H1 (cell line): ENCODE measurements around the gene FDXACB1. TPM values are rescaled to one million over a fixed set of nuclear protein-coding genes. Genes with fewer than 3 reads are reported as not detected.

Experiments used
- CTCF ChIA-PET: fragments of 300-600 bp; sonication (Branson Sonifier 250); formaldehyde crosslinking; loops from one replicate; lab custom pipeline; 2021; ENCODE audit not compliant: partially characterized antibody; lab: Charles Lee
- POLR2A ChIA-PET: fragments of 300-600 bp; sonication (Branson Sonifier 250); formaldehyde crosslinking; loops from one replicate; lab custom pipeline; 2021; ENCODE audit warnings: inconsistent platforms; ENCODE audit not compliant: partially characterized antibody; lab: Charles Lee
- DNase-seq, 2 experiments: peaks; one replicate each; pipeline versions ENCODE4 v3.0.0 to v3.0.0-alpha.2; 2010 to 2022; ENCODE audit warnings: low spot score in 2 of 2, low read depth in 1 of 2, mixed read lengths in 1 of 2
- FAIRE-seq: peaks from 2 replicates; lab custom pipeline; 2011; peaks lifted over from hg19 to GRCh38; lab: Jason Lieb, UNC
- H2AFZ ChIP-seq: 2 replicates; pipeline ENCODE4 v1.8.1; 2012; ENCODE audit warnings: low read length, inconsistent platforms
- H2AK5ac ChIP-seq: 2 replicates; pipeline ENCODE4 v1.6.1; 2013; ENCODE audit warnings: low read depth, low read length
- H2BK120ac ChIP-seq: replicated peaks from 2 replicates; pipeline ENCODE3; 2013; ENCODE audit warnings: low read depth, low read length, inconsistent platforms
- H2BK12ac ChIP-seq: 2 replicates; pipeline ENCODE4 v1.6.1; 2013; ENCODE audit warnings: low read depth, low read length
- H2BK15ac ChIP-seq: 2 replicates; pipeline ENCODE4 v1.6.1; 2013; ENCODE audit warnings: low read length
- H2BK20ac ChIP-seq: 2 replicates; pipeline ENCODE4 v1.6.1; 2013; ENCODE audit warnings: low read length
- H2BK5ac ChIP-seq: 2 replicates; pipeline ENCODE4 v1.6.1; 2013; ENCODE audit warnings: low read depth, low read length
- H3K14ac ChIP-seq: 2 replicates; pipeline ENCODE4 v1.6.1; 2013; ENCODE audit warnings: inconsistent platforms; ENCODE audit not compliant: insufficient read length
- H3K18ac ChIP-seq: 2 replicates; pipeline ENCODE4 v1.6.1; 2013; ENCODE audit warnings: low read length; ENCODE audit errors: extremely low read depth
- H3K23ac ChIP-seq: 2 replicates; pipeline ENCODE4 v1.6.1; 2013; ENCODE audit warnings: inconsistent platforms; ENCODE audit not compliant: insufficient read length
- H3K23me2 ChIP-seq: 2 replicates; pipeline ENCODE4 v1.6.1; 2013; ENCODE audit warnings: low read depth, low read length
- H3K27ac ChIP-seq: 2 replicates; pipeline ENCODE4 v1.6.1; 2011; ENCODE audit warnings: low read depth, low read length, inconsistent platforms
- H3K27me3 ChIP-seq, 4 experiments: replicated peaks in 1 of 4; 1 replicate in 1 of 4; 2 replicates in 3 of 4; pipeline versions ENCODE4 v1.6.1 to v1.8.1; 2011 to 2013; ENCODE audit warnings: low read length in 3 of 4, mild to moderate bottlenecking in 3 of 4, inconsistent platforms in 2 of 4, mixed read lengths in 2 of 4, moderate library complexity in 1 of 4; ENCODE audit not compliant: control insufficient read depth in 3 of 4, insufficient read depth in 3 of 4; ENCODE audit errors: extremely low read depth in 1 of 4
- H3K36me3 ChIP-seq, 4 experiments: 2 replicates each; pipeline versions ENCODE4 v1.6.1 to v1.8.1; 2011 to 2013; ENCODE audit warnings: mild to moderate bottlenecking in 4 of 4, low read length in 3 of 4, moderate library complexity in 2 of 4, control low read depth in 1 of 4, inconsistent platforms in 1 of 4; ENCODE audit not compliant: insufficient read depth in 4 of 4, control insufficient read depth in 2 of 4
- H3K4ac ChIP-seq: replicated peaks from 2 replicates; pipeline ENCODE3; 2013; ENCODE audit warnings: low read length, low read depth, mixed read lengths, inconsistent platforms; ENCODE audit not compliant: insufficient read length
- H3K4me1 ChIP-seq, 4 experiments: replicated peaks in 1 of 4; 1 replicate in 1 of 4; 2 replicates in 3 of 4; pipeline versions ENCODE4 v1.6.1 to v1.8.1; 2011 to 2013; ENCODE audit warnings: low read length in 3 of 4, inconsistent platforms in 2 of 4, mixed read lengths in 1 of 4; ENCODE audit not compliant: insufficient read depth in 4 of 4, control insufficient read depth in 3 of 4
- H3K4me2 ChIP-seq, 2 experiments: 2 replicates each; pipeline versions ENCODE4 v1.6.1 to v1.8.1; 2011 to 2013; ENCODE audit warnings: low read depth in 2 of 2, low read length in 2 of 2, control low read depth in 1 of 2, inconsistent platforms in 1 of 2, mild to moderate bottlenecking in 1 of 2; ENCODE audit not compliant: insufficient read depth in 1 of 2
- H3K4me3 ChIP-seq, 4 experiments: fragments of 200-600, 300-600 bp in 1 of 4; sonication (generic), shearing (Covaris generic), sonication (Bioruptor Twin) in 1 of 4; 2 replicates each; pipeline versions ENCODE4 v1.5.1 to v1.8.1; 2011 to 2016; ENCODE audit warnings: low read length in 4 of 4, low read depth in 3 of 4, control low read depth in 2 of 4, inconsistent platforms in 2 of 4, mild to moderate bottlenecking in 2 of 4, mixed read lengths in 1 of 4, moderate library complexity in 1 of 4; ENCODE audit not compliant: insufficient read depth in 2 of 4; ENCODE audit errors: extremely low read depth in 1 of 4
- H3K56ac ChIP-seq: replicated peaks from 2 replicates; pipeline ENCODE3; 2013; ENCODE audit warnings: low read depth, mild to moderate bottlenecking, mixed read lengths, low read length, inconsistent platforms; ENCODE audit not compliant: insufficient read length
- H3K79me1 ChIP-seq: 2 replicates; pipeline ENCODE4 v1.6.1; 2013; ENCODE audit warnings: low read depth, low read length, control low read depth
- H3K79me2 ChIP-seq, 2 experiments: 2 replicates each; pipeline versions ENCODE4 v1.6.1 to v1.8.1; 2012 to 2013; ENCODE audit warnings: low read length in 2 of 2, mild to moderate bottlenecking in 2 of 2, inconsistent platforms in 1 of 2; ENCODE audit not compliant: insufficient read depth in 2 of 2, control insufficient read depth in 1 of 2
- H3K9ac ChIP-seq, 4 experiments: replicated peaks in 1 of 4; 1 replicate in 1 of 4; 2 replicates in 3 of 4; pipeline versions ENCODE4 v1.6.1 to v1.8.1; 2011 to 2013; ENCODE audit warnings: low read depth in 3 of 4, low read length in 3 of 4, control low read depth in 2 of 4, mild to moderate bottlenecking in 2 of 4, moderate library complexity in 2 of 4, inconsistent platforms in 1 of 4; ENCODE audit errors: extremely low read depth in 1 of 4
- H3K9me3 ChIP-seq, 2 experiments: 2 replicates each; pipeline versions ENCODE4 v1.6.1 to v1.8.1; 2012 to 2013; ENCODE audit warnings: mild to moderate bottlenecking in 2 of 2, moderate library complexity in 2 of 2, control low read depth in 1 of 2, inconsistent platforms in 1 of 2, low read depth in 1 of 2, low read length in 1 of 2, mixed read lengths in 1 of 2; ENCODE audit not compliant: insufficient read depth in 2 of 2
- H4K20me1 ChIP-seq, 2 experiments: replicated peaks in 1 of 2; 2 replicates each; pipeline versions ENCODE3 to v1.8.1; 2011 to 2013; ENCODE audit warnings: inconsistent platforms in 2 of 2, low read length in 2 of 2, mild to moderate bottlenecking in 1 of 2; ENCODE audit not compliant: insufficient read depth in 2 of 2, control insufficient read depth in 1 of 2
- H4K5ac ChIP-seq: 2 replicates; pipeline ENCODE4 v1.6.1; 2013; ENCODE audit warnings: low read length, low read depth, mixed read lengths, inconsistent platforms; ENCODE audit not compliant: insufficient read length
- H4K8ac ChIP-seq: 2 replicates; pipeline ENCODE4 v1.8.0; 2013; ENCODE audit warnings: mild to moderate bottlenecking, moderate library complexity, low read length, inconsistent platforms; ENCODE audit not compliant: insufficient read depth; ENCODE audit errors: extremely low read depth
- H4K91ac ChIP-seq: replicated peaks from 2 replicates; pipeline ENCODE3; 2013; ENCODE audit warnings: low read length, mixed read lengths, inconsistent platforms; ENCODE audit not compliant: insufficient read length
- ATF3 ChIP-seq: IDR thresholded peaks from 2 replicates; pipeline ENCODE4 v1.6.1; 2011; ENCODE audit warnings: low read depth, mild to moderate bottlenecking, low read length; ENCODE audit not compliant: insufficient read depth
- GABPA ChIP-seq: IDR thresholded peaks from 2 replicates; pipeline ENCODE4 v1.6.1; 2011; ENCODE audit warnings: mild to moderate bottlenecking, low read length, moderate library complexity, borderline replicate concordance; ENCODE audit not compliant: insufficient read depth
- TBP ChIP-seq: IDR thresholded peaks from 2 replicates; pipeline ENCODE4 v1.6.1; 2011; ENCODE audit warnings: low read depth, low read length, improper control_type of control experiment
- YY1 ChIP-seq: IDR thresholded peaks from 2 replicates; pipeline ENCODE4 v1.6.1; 2011; ENCODE audit warnings: low read depth, mild to moderate bottlenecking, low read length
- WGBS, 2 experiments: shearing (Covaris generic) in 1 of 2; methylation state at CpG; one replicate each; pipeline versions ENCODE4 v1.1.6 to v1.1.7; 2013 to 2015; ENCODE audit warnings: low lambda C conversion rate in 2 of 2, mixed read lengths in 2 of 2, inconsistent platforms in 1 of 2, low coverage in 1 of 2, missing lambda C conversion rate in 1 of 2; ENCODE audit not compliant: insufficient replicate concordance in 2 of 2, insufficient coverage in 1 of 2, insufficient read length in 1 of 2; ENCODE audit errors: extremely low coverage in 1 of 2, missing lambda C conversion rate in 1 of 2; 5-methylcytosine and 5-hydroxymethylcytosine counted together
- polyA plus RNA-seq, 7 experiments: library from polyadenylated mRNA; depleted of rRNA in 3 of 7; stranded (reverse) in 5 of 7; unstranded in 2 of 7; fragments of >200 nt in 5 of 7; fragments of 200-250 nt in 2 of 7; gene quantifications; 1 replicate in 5 of 7; 2 replicates in 1 of 7; 4 replicates in 1 of 7; pipeline versions ENCODE4 v1.2.1 to v1.2.3, GENCODE V29; 2011 to 2013; ENCODE audit warnings: missing spikeins in 2 of 7, mixed read lengths in 2 of 7
- total RNA-seq: library from RNA; stranded (reverse); fragmentation: NEBNext Ultra II Directional; extraction: Animal tissue kit (Norgen Biotek cat#: 25700); gene quantifications from 2 replicates; pipeline ENCODE4 v1.2.1, GENCODE V29; 2021

Gene FDXACB1
- total and polyA plus RNA-seq, 2 of the 8 experiments (the other 6 are each of a cell fraction or from before 2014, with no cell fraction given) = 1.4 to 2.3 TPM

GRCh38 chr11:111886032-111886431, 7.1 kb upstream of the FDXACB1 start:
- Histone ChIP-seq H3K9me3 (no peaks in the 10 kb centered on the region), H4K20me1 (no peaks in the 10 kb centered on the region), H3K27ac (no peak overlapping the region), H3K4ac (no peak overlapping the region), H2BK15ac (no peak overlapping the region), H2BK5ac (no peak overlapping the region), H3K27me3 (no peaks in the 10 kb centered on the region), H4K91ac (no peak overlapping the region), H2BK20ac (no peak overlapping the region), H3K18ac (no peak overlapping the region), H4K5ac (no peak overlapping the region), H3K23ac (no peak overlapping the region), H3K4me3 (no peak overlapping the region), H2AK5ac (no peak overlapping the region), H4K8ac (no peak overlapping the region), H3K9ac (no peak overlapping the region), H3K56ac (no peak overlapping the region), H2BK120ac (no peak overlapping the region), H3K79me2 (no peaks in the 10 kb centered on the region), H2BK12ac (no peak overlapping the region), H2AFZ (no peak overlapping the region), H3K23me2 (no peaks in the 10 kb centered on the region), H3K4me2 (no peak overlapping the region), H3K4me1 (no peaks in the 10 kb centered on the region), H3K79me1 (no peaks in the 10 kb centered on the region), H3K36me3 (no peaks in the 10 kb centered on the region), H3K14ac (no peak overlapping the region)
- 93% methylated on average over 4 of the region's 4 CpGs; no CpG with 5 or more reads in 1 of the 2 experiments for WGBS, 2 experiments
- TF ChIP-seq ATF3 (no peak), GABPA (no peak), YY1 (no peak), TBP (no peak)
- POLR2A ChIA-PET = interaction anchor here (1.6 kb wide), 1 partner anchor 26 kb away, joined by 3 read pairs; no protein-coding TSS in a partner anchor
- FAIRE-seq (no peak), DNase-seq (no peak)
- CTCF ChIA-PET = interaction anchor here (0.9 to 2.8 kb wide), 3 partner anchors 12 to 96 kb away, joined by 3 to 9 read pairs (median 7); no protein-coding TSS in a partner anchor
